BE2C (cell line): ENCODE measurements around the gene PPP4R3B. TPM values are rescaled to one million over a fixed set of nuclear protein-coding genes. Genes with fewer than 3 reads are reported as not detected.

ENCODE experiments used
- DNase-seq: peaks from one replicate; pipeline ENCODE4 v3.0.0-alpha.2; 2020
- H3K27me3 ChIP-seq: fragments of 250-450 bp; sonication (Bioruptor Pico); 2 replicates; pipeline ENCODE4 v1.5.1; 2020; ENCODE audit warnings: mild to moderate bottlenecking
- H3K36me3 ChIP-seq: fragments of 250-450 bp; sonication (Bioruptor Pico); 2 replicates; pipeline ENCODE4 v1.5.1; 2020; ENCODE audit warnings: mild to moderate bottlenecking
- H3K4me1 ChIP-seq: fragments of 250-450 bp; sonication (Bioruptor Pico); 2 replicates; pipeline ENCODE4 v1.5.1; 2020
- H3K4me3 ChIP-seq: 2 replicates; pipeline ENCODE4 v1.5.1; 2011; ENCODE audit warnings: low read depth, low read length
- H3K9me3 ChIP-seq: fragments of 250-450 bp; sonication (Bioruptor Pico); 2 replicates; pipeline ENCODE4 v1.5.1; 2020
- polyA plus RNA-seq: library from polyadenylated mRNA; unstranded; fragments of >200 nt; gene quantifications from one replicate; pipeline ENCODE4 v1.2.1, GENCODE V29; 2012; ENCODE audit warnings: low read depth, missing spikeins; ENCODE audit not compliant: insufficient read length, insufficient read depth
- TF ChIP-seq, protein P1 (sequence below): IDR thresholded peaks from 2 replicates; pipeline ENCODE4 v1.5.1; 2012; ENCODE audit warnings: mild to moderate bottlenecking, low read depth, low read length

Gene PPP4R3B
- polyA plus RNA-seq: 25.1 TPM

- Histone ChIP-seq H3K4me3 (peak within 1 kb of the TSS; percentile 96), H3K27me3 (no peaks in the 10 kb centered on the region), H3K36me3 (peaks cover 8% of the 10 kb centered on the region), H3K9me3 (no peaks in the 10 kb centered on the region), H3K4me1 (no peaks in the 10 kb centered on the region)
- TF ChIP-seq, protein P1, sequence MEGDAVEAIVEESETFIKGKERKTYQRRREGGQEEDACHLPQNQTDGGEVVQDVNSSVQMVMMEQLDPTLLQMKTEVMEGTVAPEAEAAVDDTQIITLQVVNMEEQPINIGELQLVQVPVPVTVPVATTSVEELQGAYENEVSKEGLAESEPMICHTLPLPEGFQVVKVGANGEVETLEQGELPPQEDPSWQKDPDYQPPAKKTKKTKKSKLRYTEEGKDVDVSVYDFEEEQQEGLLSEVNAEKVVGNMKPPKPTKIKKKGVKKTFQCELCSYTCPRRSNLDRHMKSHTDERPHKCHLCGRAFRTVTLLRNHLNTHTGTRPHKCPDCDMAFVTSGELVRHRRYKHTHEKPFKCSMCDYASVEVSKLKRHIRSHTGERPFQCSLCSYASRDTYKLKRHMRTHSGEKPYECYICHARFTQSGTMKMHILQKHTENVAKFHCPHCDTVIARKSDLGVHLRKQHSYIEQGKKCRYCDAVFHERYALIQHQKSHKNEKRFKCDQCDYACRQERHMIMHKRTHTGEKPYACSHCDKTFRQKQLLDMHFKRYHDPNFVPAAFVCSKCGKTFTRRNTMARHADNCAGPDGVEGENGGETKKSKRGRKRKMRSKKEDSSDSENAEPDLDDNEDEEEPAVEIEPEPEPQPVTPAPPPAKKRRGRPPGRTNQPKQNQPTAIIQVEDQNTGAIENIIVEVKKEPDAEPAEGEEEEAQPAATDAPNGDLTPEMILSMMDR: peak; percentile 36
- peak; percentile 95 for DNase-seq
Observed at GRCh38 chr2:55617175-55618024, at the start of gene PPP4R3B. Gene PPP4R3B, minus strand, starts transcription at chr2:55617622. Its CDS starts 337 bp downstream, at chr2:55617285.

- Histone ChIP-seq H3K27me3 (no peaks in the 10 kb centered on the region), H3K36me3 (no peaks in the 10 kb centered on the region; the same call in 1 of the 2 replicates), H3K4me3 (no peak overlapping the region), H3K4me1 (no peaks in the 10 kb centered on the region), H3K9me3 (no peaks in the 10 kb centered on the region)
- DNase-seq: no peak
- TF ChIP-seq, protein P1: no peak
Observed at GRCh38 chr2:55653255-55653654, 35.8 kb upstream of the PPP4R3B start.

GRCh38 chr2:55649211-55649610, 31.8 kb upstream of the PPP4R3B start:
- H3K4me1 ChIP-seq: no peaks in the 10 kb centered on the region
- TF ChIP-seq, protein P1: no peak
- no peaks in the 10 kb centered on the region for H3K9me3 ChIP-seq
- no peak for DNase-seq
- no peaks in the 10 kb centered on the region for H3K27me3 ChIP-seq
- H3K36me3 ChIP-seq: no peaks in the 10 kb centered on the region; the same call in 1 of the 2 replicates
- no peak overlapping the region for H3K4me3 ChIP-seq

DNA sequence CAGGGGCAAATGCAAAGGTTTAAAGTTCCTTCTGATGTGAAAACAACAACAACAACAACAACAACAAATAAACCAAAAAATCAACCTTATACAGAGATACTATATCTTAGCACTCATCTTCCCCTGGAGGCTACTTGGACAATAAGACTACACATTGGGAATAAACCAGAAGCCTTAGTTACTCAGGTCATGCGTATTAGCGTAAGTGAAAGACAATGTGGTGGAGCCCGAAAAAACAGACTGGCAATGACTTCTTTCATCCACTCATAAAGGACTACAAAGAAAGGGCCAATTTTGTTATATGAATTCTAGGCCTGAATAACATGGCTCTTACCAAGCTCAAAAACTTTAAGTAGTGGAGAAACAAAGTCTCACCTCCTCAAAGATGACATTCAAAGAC, 19.4 kb upstream of the PPP4R3B start:
- H3K36me3 ChIP-seq: no peaks in the 10 kb centered on the region; the same call in 1 of the 2 replicates
- DNase-seq: no peak

GRCh38 chr2:55628931-55629330, 11.5 kb upstream of the PPP4R3B start:
- no peaks in the 10 kb centered on the region for H3K4me1 ChIP-seq
- H3K9me3 ChIP-seq: no peaks in the 10 kb centered on the region
- no peak for DNase-seq
- TF ChIP-seq, protein P1: no peak
- no peaks in the 10 kb centered on the region for H3K36me3 ChIP-seq
- H3K4me3 ChIP-seq: no peak overlapping the region
- no peaks in the 10 kb centered on the region for H3K27me3 ChIP-seq

More for the DNA sequence above, 19.4 kb upstream of the PPP4R3B start:
- Histone ChIP-seq H3K27me3 (no peaks in the 10 kb centered on the region), H3K9me3 (no peaks in the 10 kb centered on the region), H3K4me1 (no peaks in the 10 kb centered on the region), H3K4me3 (no peak overlapping the region)
- TF ChIP-seq, protein P1: no peak

GRCh38 chr2:55627915-55628314, 10.5 kb upstream of the PPP4R3B start:
- Histone ChIP-seq H3K9me3 (no peaks in the 10 kb centered on the region), H3K4me3 (no peak overlapping the region), H3K27me3 (no peaks in the 10 kb centered on the region), H3K36me3 (no peaks in the 10 kb centered on the region), H3K4me1 (no peaks in the 10 kb centered on the region)
- no peak for DNase-seq
- TF ChIP-seq, protein P1: no peak
